Nucleus accumbens (tissue), 56 donors: Measurements from ENCODE around the gene SLC2A4RG.
A peak's percentile ranks its signal among the peaks of the same experiment; 100 is the strongest.

Source experiments
- DNase-seq, 56 donors: peaks; one replicate each; lab custom pipeline; 2025; lab: John Stamatoyannopoulos, UW

The SLC2A4RG gene

DNA sequence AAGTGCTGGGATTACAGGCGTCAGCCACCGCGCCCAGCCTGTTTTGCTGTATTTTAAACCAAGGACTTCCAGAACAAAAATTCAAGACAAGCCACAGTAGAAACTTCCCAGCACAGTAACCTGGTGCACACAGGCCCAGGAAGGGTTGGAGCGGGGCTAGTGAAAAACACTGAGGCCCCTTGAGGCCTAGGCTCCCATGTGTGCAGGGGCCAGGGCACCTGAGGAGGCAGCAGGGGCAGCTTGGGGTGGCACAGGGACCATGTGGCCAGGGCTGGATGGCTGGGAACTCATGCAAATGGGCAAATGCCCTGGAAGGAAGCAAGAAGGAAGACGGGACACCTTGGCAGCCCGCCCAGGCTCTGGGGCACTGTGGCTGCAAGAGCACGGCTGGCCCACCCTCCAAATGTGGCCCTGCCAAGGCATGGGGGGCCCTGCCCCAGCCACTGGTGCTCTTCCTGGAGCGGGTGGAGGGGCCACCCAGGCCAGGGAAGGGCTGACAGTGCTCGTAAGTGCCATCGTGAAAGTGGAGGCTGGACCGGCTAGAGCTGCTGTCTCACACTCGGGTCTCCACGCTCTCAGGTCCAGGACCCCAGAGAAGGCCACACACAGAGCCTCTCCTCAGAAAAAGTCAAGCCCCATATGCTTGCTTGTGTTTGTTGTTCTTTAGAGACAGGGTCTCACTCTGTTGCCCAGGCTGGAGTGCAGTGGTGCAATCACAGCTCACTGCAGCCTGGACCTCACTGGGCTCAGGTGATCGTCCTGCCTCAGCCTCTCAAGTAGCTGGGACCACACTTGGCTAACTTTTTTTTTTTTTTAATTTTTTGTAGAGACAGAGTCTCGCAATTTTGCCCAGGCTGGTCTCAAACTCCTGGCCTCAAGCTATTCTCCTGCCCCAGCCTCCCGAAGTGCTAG lies 10.3 kb downstream of the SLC2A4RG start:
- peak in 11 of 56 donors; percentile 14 to 61 (median 23) for DNase-seq

DNA sequence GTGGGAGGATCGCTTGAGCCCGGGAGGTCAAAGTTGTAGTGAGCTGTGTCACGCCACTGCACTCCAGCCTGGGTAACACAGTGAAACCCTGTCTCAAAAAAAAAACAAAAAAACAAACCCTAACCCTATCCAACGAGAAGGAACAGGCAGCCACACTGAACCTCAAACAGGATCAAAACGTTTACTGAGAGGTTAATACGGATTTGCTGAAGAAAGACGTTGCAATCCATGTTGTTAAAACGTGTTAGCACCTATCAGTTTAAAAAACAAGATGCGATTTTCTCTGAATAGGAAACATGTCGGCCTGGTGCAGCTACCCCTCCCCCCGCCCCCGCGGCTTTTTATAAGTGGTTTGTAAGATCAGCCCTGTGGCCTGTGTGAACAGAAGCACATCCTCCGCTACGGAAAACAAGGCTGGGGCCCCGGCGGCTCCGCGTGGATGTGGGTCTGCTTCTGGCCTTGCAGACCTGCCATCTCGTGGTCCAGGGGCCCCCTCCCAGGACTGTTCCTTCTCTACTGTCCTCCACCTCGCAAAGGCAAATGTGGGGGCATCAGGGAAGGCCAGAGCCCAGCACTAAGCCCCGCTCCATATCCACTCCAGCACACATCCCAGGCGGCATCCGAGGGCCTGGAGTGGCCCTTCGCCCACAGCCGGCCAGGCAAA lies 11.4 kb downstream of the SLC2A4RG start:
- no peak for DNase-seq

DNA sequence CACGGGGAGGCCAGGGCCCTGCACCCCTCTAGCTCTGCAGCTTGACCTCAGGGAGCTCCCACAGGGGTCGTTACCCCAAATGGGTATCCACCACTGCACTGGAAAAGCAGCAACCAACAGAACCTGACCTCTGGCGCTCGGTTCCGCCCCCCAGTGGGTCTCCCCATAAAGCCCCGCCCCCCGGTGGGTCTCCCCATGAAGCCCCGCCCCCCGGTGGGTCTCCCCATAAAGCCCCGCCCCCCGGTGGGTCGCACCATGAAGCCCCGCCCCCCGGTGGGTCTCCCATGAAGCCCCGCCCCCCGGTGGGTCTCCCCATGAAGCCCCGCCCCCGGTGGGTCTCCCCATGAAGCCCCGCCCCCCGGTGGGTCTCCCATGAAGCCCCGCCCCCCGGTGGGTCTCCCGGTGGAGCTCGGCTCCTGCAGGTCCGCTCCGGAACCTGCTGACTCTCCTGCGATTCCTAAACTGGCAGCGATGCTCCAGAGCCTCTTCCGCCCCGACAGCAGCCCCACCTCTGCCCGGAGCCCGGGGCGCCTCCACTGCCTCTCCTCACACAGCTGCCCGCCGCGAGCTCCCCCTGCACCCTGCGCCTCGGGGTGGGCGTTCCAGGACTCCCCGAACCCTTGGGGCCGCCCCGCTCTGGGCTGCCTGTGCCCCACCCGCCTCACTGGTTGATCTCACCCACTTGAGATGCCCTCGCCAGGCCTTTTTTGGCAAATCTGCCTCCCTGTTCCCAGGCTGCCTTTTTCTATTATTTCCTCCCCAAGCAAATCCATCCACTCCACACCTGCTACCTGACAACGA lies 12.1 kb downstream of the SLC2A4RG start:
- DNase-seq = no peak

DNA sequence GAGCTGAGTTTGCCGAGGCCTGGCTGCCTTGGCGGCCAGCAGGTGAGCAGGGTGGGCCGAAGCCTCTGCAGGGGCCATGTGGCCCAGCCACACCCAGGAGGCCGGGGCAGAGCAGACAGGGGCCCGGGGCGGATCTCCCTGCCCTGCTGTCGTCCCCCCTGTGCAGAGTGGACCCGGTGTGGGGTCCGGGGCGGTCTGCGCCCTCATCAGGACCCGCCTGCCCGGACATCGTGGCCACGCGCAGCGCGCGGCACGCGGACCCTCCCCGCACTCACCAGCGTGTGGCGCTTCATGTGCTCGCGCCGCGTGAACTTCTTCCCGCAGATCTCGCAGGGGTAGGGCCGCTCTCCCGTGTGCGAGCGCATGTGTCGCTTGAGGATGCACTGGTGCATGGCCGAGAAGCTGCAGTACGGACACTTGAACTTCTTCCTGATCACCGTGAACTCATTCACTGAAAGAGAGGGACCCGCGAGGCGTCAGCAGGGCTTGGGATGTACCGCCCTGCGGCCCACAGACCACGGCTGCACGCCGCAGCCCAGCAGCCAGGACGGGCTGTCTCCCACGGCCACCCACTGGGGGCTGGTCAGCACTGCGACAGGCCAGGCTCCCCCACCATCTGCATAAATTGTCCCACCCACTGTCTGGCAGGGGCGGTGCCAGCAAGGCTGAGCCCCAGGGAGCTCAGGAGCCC lies 13.0 kb downstream of the SLC2A4RG start:
- no peak for DNase-seq

DNA sequence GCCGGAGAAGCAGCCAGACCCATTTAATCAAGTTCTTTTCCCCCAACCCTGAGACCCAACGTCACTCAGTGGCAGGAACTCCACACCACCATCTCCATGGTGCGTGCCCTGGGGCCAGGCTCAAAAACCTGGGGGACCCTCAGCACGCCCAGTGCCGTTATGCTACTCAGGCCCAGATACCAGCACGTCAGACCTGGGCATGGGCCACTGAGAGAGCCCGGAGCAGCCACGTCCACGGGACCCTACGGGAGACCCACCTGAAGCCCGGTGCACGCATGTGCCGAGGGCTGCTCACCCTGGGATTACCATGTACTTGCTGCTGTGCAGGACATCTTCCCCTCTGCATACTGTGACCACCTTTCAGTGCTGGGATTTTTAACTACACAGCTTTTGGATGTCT lies 13.8 kb downstream of the SLC2A4RG start:
- DNase-seq = no peak

DNA sequence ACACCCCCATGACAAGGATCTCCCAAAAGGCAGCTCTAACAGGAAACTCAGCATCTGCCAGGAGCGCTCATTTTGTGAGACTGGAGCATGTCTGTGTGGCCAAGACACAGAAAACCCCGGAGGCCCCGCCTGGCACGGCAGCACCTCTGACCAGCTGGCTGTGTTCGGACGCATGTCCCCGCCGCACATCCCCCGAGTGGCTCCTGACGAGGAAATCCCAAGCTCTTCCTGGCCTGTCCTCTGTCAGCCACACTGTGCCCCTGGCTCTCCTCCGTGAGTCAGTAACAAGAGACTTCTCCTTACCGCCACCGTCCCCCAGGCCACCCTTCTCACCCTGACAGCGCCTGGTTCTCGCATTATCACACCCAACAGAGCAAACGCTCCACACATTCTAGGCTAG lies 14.4 kb downstream of the SLC2A4RG start:
- DNase-seq = no peak

DNA sequence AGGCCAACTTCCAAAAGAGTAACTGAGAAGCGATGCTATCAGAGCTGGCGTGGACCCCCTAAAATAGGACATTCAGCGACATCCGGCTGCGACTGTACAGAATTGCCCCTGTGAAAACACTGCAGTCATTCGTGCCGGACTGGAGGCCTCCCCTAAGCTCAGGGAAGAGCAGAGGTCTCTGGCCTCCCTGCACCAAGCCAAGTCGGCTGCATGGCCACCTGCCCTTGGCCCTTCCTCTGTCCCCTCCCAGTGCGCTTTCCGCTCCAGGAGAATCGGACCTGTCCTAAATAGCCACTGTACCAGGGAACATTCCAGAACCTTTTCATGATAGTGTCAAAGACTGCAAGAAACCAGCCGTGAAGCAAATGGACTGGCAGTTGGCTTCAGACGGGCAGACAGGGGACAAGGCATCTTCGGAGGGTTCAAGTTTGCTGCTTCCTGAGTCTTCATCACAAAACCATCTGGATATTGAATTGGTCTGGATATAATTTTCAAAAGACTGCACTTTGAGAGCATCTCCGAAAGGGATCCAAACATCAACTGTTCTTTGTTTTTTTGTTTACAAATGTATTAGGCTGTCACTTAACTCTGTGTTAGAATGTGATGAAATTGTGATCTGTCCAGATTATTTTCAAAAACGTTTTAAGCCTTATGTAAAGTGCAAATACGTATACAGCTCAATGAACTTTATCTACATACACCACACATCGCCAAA lies 16.5 kb downstream of the SLC2A4RG start:
- no peak for DNase-seq

DNA sequence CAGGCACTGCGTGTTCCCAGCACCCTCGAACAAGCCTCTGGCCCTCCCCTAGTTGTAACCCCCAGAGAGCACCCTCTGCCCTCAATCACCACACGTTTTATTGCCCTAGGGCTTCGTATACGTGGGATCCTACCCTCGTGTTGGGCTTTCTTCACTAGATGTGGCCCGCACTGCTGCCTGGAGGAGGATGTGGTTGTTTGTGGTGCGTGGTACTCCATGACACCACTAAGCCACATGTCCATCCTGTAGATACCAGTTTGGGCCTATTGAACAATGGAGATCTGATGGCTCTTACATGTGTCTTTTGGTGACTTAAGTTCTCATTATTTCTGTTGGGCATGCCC lies 17.0 kb downstream of the SLC2A4RG start:
- no peak for DNase-seq

DNA sequence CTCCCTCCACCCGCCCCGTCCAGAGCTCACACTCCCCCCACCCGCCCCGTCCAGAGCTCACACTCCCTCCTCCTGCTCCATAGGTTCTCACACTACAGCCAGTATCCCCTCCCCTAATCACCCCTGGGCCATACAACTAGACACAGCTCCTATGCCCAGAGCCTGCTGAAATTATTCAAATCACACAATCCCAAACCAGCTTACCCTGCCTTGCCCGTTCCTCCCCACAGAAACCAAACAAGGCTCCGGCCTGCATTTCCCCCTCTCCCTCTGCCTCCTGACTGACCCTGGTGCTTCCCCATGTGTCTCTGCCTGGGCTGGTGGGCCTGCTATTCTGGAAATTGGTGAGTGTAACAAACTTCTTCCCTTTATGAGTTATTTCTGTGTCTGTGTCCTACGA lies 18.6 kb downstream of the SLC2A4RG start:
- DNase-seq = no peak

DNA sequence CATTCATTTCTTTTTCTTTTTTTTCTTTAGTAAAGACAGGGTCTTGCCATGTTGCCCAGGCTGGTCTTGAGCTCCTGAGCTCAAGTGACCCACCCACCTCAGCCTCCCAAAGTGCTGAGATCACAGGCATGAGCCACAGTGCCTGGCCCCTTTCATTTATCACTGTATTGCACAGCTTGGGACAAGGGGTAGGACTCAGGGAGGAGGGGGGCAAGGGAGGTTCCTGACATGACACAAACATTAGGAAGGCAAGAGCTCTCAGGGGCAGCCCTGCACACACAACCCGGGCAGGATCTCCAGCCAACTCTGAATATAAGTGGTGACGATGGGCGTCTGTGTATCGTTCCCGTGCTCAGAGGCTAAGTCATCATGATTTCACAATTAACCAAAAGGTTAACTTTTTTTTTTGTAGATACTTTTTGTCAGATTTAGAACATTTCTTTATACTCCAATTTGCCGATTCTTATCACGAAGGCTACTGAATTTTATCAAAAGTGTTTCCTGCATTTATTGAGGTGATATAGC lies 19.9 kb downstream of the SLC2A4RG start:
- DNase-seq = no peak

DNA sequence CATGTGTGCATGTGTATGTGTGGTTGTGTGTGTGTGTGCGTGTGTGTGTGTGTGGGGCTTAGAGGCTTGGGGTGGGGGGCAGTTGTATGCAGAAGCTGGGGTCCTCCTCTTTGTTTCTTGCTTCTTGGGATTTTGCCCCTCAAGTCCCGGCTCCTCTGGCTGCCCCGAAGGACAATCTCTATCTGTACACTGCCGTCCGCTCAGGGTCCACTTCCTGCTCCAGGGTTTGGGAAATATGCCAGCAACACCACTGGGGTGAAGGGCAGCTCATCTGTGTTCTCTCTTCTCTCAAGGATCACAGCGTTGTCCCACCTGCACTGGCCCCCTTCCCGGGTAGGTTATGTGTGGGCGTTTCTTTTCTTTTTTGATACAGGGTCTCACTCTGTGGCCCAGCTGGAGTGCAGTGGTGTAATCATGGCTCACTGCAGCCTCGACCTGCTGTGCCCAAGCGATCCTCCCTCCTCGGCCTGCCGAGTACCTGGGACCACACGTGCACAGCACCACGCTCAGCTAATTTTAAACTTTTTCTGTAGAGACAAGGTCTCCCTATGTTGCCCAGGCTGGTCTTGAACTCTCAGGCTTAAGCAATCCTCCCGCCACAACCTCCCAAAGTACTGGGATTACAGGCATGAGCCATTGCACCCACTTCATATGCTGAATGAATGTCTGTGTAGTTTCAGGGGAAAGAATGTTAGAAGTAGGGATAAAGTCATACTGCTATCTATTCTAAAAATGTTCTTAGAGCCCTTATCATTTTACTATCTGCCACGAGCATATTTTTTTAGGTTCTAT lies 25.7 kb downstream of the SLC2A4RG start:
- no peak for DNase-seq

DNA sequence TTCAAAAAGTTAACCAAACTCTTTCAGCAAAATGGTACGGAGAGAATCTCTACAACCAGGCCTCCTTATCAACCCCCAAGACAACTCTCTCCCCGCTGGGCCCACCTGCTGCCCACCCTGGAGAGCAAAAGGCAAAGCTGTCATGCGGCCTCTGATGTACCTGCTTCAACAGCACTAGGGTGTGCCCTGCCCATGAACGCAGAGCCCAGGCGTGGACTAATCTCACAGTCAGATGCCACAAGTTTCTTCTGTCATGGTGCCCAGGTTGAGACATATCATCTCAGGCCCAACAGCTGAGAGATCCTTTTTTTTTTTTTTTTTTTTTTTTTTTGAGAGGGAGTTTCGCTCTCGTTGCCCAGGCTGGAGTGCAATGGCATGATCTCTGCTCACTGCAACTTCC lies 26.3 kb downstream of the SLC2A4RG start:
- DNase-seq = no peak

DNA sequence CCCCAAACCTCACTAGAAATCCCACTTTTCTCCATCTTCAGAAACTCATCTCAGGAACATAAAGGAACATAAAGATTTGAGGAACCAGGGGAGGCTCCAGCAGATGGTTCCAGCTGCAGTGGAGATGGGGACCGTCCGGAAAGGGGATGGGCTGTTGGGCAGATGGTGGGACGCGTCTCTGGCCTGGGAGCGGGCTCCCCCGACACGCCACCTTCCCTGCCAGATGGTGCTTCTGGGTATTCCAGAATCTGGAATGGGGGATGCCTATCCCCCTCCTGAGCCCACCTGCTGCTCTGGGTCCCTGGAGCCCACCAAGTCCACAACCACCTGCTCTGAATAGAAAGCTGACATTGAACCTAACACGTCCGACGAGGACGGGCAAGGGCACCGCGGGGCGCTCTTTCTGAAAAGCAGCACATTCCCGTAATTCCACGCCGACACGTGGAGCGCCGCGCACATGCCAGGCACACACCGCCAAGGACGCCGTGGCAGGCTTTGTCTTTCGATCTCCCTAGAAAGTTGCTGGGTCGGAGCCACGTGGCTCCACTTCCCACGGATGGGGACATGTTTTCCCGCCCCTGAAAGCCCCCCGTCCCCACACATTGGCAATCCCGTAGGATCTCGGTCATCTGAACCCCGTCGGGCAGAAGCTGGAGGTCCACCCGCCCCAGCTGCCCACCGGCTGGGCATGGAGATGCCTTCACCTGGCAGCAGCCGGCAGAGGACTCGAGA lies 27.3 kb downstream of the SLC2A4RG start:
- no peak for DNase-seq

DNA sequence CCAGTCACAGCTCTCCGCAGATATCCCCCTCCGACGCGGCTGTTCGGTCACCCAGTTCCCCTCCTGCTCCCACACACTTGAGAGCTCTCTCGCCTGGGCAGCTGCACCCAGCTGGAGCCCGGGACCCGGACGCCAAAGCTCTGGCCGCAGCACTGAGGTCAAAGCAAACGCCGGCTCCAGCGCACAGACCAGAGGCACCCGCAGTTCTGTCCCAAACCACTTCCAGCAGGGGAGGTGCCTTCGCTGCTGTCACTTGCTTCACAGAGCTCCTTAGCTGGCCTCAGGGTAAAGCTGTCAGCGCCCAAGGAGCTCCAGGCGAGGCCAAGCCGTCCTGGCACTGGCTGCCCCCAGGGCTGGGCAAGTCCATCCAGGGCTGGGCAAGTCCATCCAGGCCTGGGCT lies 27.9 kb downstream of the SLC2A4RG start:
- DNase-seq = no peak

DNA sequence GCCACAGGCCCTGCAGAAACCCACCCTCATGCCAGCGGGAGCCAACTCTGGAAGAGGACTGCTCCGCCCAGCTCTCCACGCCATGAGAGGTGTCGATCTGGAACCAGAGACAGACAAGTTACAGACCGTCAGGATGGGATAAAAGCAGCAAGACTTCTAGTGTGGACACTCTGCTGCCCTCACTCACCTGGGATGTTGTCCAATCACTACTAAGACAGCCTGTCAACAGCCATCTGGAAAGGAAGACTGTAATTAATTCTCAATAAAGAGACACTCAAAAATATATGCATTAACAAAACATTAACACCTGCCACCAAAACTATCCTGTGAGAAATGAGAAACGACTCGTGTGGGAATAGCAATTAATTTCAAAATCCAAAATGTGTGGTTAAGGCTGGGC lies 28.3 kb downstream of the SLC2A4RG start:
- DNase-seq = no peak

DNA sequence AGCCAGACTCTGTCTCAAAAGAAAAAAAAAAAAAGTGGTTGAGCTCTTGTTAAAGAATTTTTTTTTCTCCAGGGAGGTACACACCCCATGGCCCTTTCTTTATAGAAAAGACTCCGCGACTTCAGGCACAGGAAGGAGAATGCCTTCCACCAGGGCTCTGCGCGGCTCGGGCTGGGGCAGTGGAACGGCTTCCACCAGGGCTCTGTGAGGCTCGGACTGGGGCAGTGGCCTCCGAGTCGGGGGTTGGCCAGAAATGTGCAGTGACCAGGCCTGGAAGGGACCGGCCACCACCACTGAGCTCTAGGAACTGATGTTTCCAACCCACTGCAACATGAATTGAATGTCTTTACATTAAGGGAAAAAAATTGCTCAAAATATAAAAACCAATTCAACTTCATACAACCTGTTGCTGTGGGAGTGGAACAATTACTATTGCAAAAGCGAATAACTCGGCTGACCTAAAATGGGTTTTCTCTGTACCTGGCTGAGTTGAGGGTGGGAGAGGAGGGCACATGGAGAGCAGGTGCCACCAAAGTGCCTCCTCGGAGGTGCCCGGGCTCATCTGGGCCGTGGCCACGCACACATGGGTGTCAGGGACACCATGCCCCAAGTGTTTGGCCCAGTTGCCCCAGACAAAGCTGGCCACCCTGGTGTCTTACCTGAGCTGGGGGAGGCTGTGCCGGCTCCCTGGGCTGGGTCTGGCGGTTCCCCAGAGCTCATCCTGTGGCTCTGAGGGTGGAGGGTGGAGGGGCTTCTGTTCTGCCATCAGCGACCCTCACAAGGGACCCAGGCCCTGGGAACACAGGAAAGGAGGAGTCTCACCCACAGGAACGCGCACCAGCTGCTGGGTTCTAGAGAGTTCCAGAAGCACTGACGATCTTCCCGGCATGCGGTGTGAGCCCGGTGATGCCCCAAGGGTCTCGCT lies 29.3 kb downstream of the SLC2A4RG start:
- no peak for DNase-seq

DNA sequence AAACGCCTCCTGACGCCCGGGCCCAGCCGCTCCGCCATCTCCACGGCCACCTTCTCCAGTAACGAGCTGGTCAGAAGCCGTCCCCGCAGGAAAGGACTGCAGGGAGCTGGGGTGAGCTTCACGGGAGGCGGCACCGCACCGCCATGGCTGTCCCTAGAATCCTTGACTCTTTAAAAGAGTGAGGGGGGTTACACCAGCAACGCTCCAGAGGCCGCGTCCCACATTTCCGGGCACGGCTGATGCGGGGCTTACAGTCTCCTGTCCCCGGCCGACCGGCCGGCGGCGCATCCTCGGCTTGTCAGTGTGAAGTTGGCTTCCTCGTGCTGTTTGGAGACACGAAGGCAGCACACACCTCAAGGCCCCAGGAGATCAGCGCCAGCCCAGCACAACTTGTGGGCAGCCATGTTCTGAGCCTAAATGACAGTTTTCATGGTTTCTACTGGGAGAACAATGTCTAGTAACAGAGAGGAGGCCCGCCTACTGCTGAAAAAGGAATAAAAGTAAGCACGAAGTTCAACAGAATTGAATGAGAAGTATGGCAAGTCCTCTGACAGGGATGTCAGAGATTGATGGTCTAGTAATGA lies 30.4 kb downstream of the SLC2A4RG start:
- no peak for DNase-seq
